ENCODE data around the gene OR6S1.

The OR6S1 gene

GRCh38 chr14:20671597-20672283 lies 30.2 kb upstream of the OR6S1 start:
- peak; percentile 40 for DNase-seq (ENCODE audit: low read depth)
- TF ChIP-seq CTCF (IDR thresholded peaks at IDR 0.05; ENCODE audit: insufficient read depth, low read depth, low read length, missing control alignments): no peak

GRCh38 chr14:20668969-20669368 lies 27.5 kb upstream of the OR6S1 start:
- peak overlapping the region; percentile 53 for H3K4me3 ChIP-seq (ENCODE audit: low read depth, low read length)
- no peak for TF ChIP-seq CTCF (IDR thresholded peaks at IDR 0.05; ENCODE audit: insufficient read depth, low read depth, low read length, missing control alignments)
- peak; percentile 60 for DNase-seq (ENCODE audit: low read depth)

More at GRCh38 chr14:20671597-20672283, 30.2 kb upstream of the OR6S1 start:
- no peak overlapping the region for H3K4me3 ChIP-seq (ENCODE audit: low read depth, low read length)

- peak; percentile 93 for DNase-seq (ENCODE audit: low read depth)
- peak overlapping the region; percentile 53 for H3K4me3 ChIP-seq (ENCODE audit: low read depth, low read length)
- no peak for TF ChIP-seq CTCF (IDR thresholded peaks at IDR 0.05; ENCODE audit: insufficient read depth, low read depth, low read length, missing control alignments)
Observed at GRCh38 chr14:20667957-20668356, 26.5 kb upstream of the OR6S1 start.

- peak overlapping the region; percentile 61 for H3K4me3 ChIP-seq (ENCODE audit: low read depth, low read length)
- peak; percentile 70 for DNase-seq (ENCODE audit: low read depth)
Observed at GRCh38 chr14:20666400-20666961, 25.0 kb upstream of the OR6S1 start.

GRCh38 chr14:20662968-20663732 lies 21.7 kb upstream of the OR6S1 start:
- TF ChIP-seq CTCF (IDR thresholded peaks at IDR 0.05; ENCODE audit: insufficient read depth, low read depth, low read length, missing control alignments): peak; percentile 76
- DNase-seq (ENCODE audit: low read depth): peak; percentile 95
- H3K4me3 ChIP-seq (ENCODE audit: low read depth, low read length): peak overlapping the region; percentile 61

GRCh38 chr14:20661197-20661596 lies 19.7 kb upstream of the OR6S1 start:
- TF ChIP-seq CTCF (IDR thresholded peaks at IDR 0.05; ENCODE audit: insufficient read depth, low read depth, low read length, missing control alignments): no peak
- H3K4me3 ChIP-seq (ENCODE audit: low read depth, low read length): no peak overlapping the region
- no peak for DNase-seq (ENCODE audit: low read depth)

- no peak overlapping the region for H3K4me3 ChIP-seq (ENCODE audit: low read depth, low read length)
- TF ChIP-seq CTCF (IDR thresholded peaks at IDR 0.05; ENCODE audit: insufficient read depth, low read depth, low read length, missing control alignments): no peak
- no peak for DNase-seq (ENCODE audit: low read depth)
Observed at GRCh38 chr14:20659813-20660395, 18.4 kb upstream of the OR6S1 start.

Measured in GM12865 (cell line).